Liver (tissue), 9 donors: ENCODE measurements around the gene EXOC3. TPM values are rescaled to one million over a fixed set of nuclear protein-coding genes. Genes with fewer than 3 reads are reported as not detected.

Source experiments
- DNase-seq: peaks from one replicate; pipeline ENCODE4 v3.0.0-alpha.2; 2017; ENCODE audit warnings: low spot score
- H3K27ac ChIP-seq, 2 donors: one replicate each; pipeline ENCODE4 v1.7.0; 2013; ENCODE audit warnings: inconsistent platforms in 2 of 2, low read length in 2 of 2, control low read depth in 1 of 2, low read depth in 1 of 2, mild to moderate bottlenecking in 1 of 2
- H3K27me3 ChIP-seq, 4 donors: one replicate each; pipeline versions ENCODE4 v1.6.1 to v1.7.0; 2013; ENCODE audit warnings: low read length in 3 of 4, inconsistent platforms in 1 of 4, mild to moderate bottlenecking in 1 of 4, moderate library complexity in 1 of 4; ENCODE audit not compliant: control insufficient read depth in 4 of 4, insufficient read depth in 4 of 4
- H3K36me3 ChIP-seq, 4 donors: one replicate each; pipeline versions ENCODE4 v1.6.1 to v1.7.0; 2013; ENCODE audit warnings: low read length in 3 of 4, mild to moderate bottlenecking in 3 of 4, low read depth in 1 of 4, moderate library complexity in 1 of 4; ENCODE audit not compliant: control insufficient read depth in 4 of 4, insufficient read depth in 3 of 4
- H3K4me1 ChIP-seq, 4 donors: one replicate each; pipeline versions ENCODE4 v1.6.1 to v1.7.0; 2013; ENCODE audit warnings: low read length in 3 of 4, mild to moderate bottlenecking in 3 of 4, moderate library complexity in 1 of 4; ENCODE audit not compliant: control insufficient read depth in 4 of 4, insufficient read depth in 4 of 4
- H3K4me3 ChIP-seq, 3 donors: one replicate each; pipeline versions ENCODE4 v1.6.1 to v1.7.0; 2013; ENCODE audit warnings: low read length in 3 of 3, control low read depth in 1 of 3, low read depth in 1 of 3, mild to moderate bottlenecking in 1 of 3
- H3K9ac ChIP-seq, 2 donors: one replicate each; pipeline ENCODE4 v1.7.0; 2013; ENCODE audit warnings: low read length in 2 of 2, mild to moderate bottlenecking in 2 of 2, moderate library complexity in 2 of 2, control low read depth in 1 of 2, low read depth in 1 of 2
- H3K9me3 ChIP-seq, 4 donors: one replicate each; pipeline versions ENCODE4 v1.6.1 to v1.7.0; 2013; ENCODE audit warnings: low read length in 3 of 4; ENCODE audit not compliant: control insufficient read depth in 4 of 4
- EGR1 ChIP-seq, 2 donors: IDR thresholded peaks; 2 replicates each; pipeline ENCODE4 v1.6.1; 2016 to 2018; ENCODE audit warnings: antibody characterized with exemption in 2 of 2, low read depth in 2 of 2
- FOXA1 ChIP-seq: IDR thresholded peaks from 2 replicates; pipeline ENCODE4 v1.6.1; 2016; ENCODE audit warnings: antibody characterized with exemption
- FOXA2 ChIP-seq: IDR thresholded peaks from 2 replicates; pipeline ENCODE4 v1.6.1; 2016; ENCODE audit warnings: antibody characterized with exemption
- GABPA ChIP-seq, 2 donors: IDR thresholded peaks in 1 of 2; conservative IDR thresholded peaks in 1 of 2; 2 replicates each; pipeline ENCODE4 v1.6.1; 2016; ENCODE audit warnings: antibody characterized with exemption in 2 of 2, mild to moderate bottlenecking in 1 of 2, moderate library complexity in 1 of 2
- HNF4A ChIP-seq, 2 donors: conservative IDR thresholded peaks; 2 replicates each; pipeline ENCODE4 v1.6.1; 2016; ENCODE audit warnings: antibody characterized with exemption in 2 of 2, mild to moderate bottlenecking in 2 of 2
- JUND ChIP-seq, 2 donors: IDR thresholded peaks; 2 replicates each; pipeline ENCODE4 v1.6.1; 2016; ENCODE audit warnings: antibody characterized with exemption in 2 of 2
- MAX ChIP-seq: IDR thresholded peaks from 2 replicates; pipeline ENCODE4 v1.6.1; 2016; ENCODE audit warnings: antibody characterized with exemption
- NR2F2 ChIP-seq: IDR thresholded peaks from 2 replicates; pipeline ENCODE4 v1.6.1; 2016; ENCODE audit warnings: antibody characterized with exemption
- RAD21 ChIP-seq, 2 donors: IDR thresholded peaks; 2 replicates each; pipeline ENCODE4 v1.6.1; 2016; ENCODE audit warnings: antibody characterized with exemption in 2 of 2, mild to moderate bottlenecking in 2 of 2
- REST ChIP-seq: IDR thresholded peaks from 2 replicates; pipeline ENCODE4 v1.6.1; 2016; ENCODE audit warnings: antibody characterized with exemption, mild to moderate bottlenecking
- RXRA ChIP-seq, 2 donors: IDR thresholded peaks; 2 replicates each; pipeline ENCODE4 v1.6.1; 2017 to 2018; ENCODE audit warnings: antibody characterized with exemption in 2 of 2, mild to moderate bottlenecking in 1 of 2
- SP1 ChIP-seq: IDR thresholded peaks from 2 replicates; pipeline ENCODE4 v1.6.1; 2018; ENCODE audit warnings: antibody characterized with exemption, mild to moderate bottlenecking
- TAF1 ChIP-seq: conservative IDR thresholded peaks from 2 replicates; pipeline ENCODE4 v1.6.1; 2016; ENCODE audit warnings: antibody characterized with exemption, mild to moderate bottlenecking
- YY1 ChIP-seq: IDR thresholded peaks from 2 replicates; pipeline ENCODE4 v1.6.1; 2016; ENCODE audit warnings: antibody characterized with exemption, mild to moderate bottlenecking
- WGBS: extraction: QIAGEN DNeasy Blood & Tissue Kit; methylation state at CpG from one replicate; pipeline ENCODE4 v1.1.7; 2013; 5-methylcytosine and 5-hydroxymethylcytosine counted together
- polyA plus RNA-seq, 2 donors: library from polyadenylated mRNA; stranded (reverse) in 1 of 2; unstranded in 1 of 2; fragments of 200-250 nt in 1 of 2; fragments of >200 nt in 1 of 2; fragmentation: Nextera tagmentation in 1 of 2; extraction: Ambion mirVana in 1 of 2; gene quantifications; one replicate each; pipeline versions ENCODE4 v1.2.1 to v1.2.3, GENCODE V29; 2013 to 2015
- total RNA-seq, 2 donors: library from RNA; depleted of rRNA; stranded (reverse); fragments of >200 nt; gene quantifications; one replicate each; pipeline ENCODE4 v1.2.3, GENCODE V29; 2014
- TF ChIP-seq, protein P1 (sequence below): fragments of 150-350 bp; IDR thresholded peaks from 2 replicates; pipeline ENCODE4 v1.5.1; 2017; ENCODE audit warnings: improper control_type of control experiment, low read depth, low read length; ENCODE audit not compliant: missing input control
- TF ChIP-seq, protein P2 (sequence below): IDR thresholded peaks from 2 replicates; pipeline ENCODE4 v1.6.1; 2016; ENCODE audit warnings: antibody characterized with exemption
- donor health status: healthy.
- donor health status: healthy.
- donor health status: healthy.
- donor health status: healthy.
- donor health status: healthy.

EXOC3 gene
- 10 to 100 TPM; 19.9 to 23.9 TPM for total RNA-seq
- polyA plus RNA-seq, result 10 to 100 TPM; 12.4 to 17.2 TPM

- peak within 1 kb of the TSS; percentile 56 to 77 for H3K27ac ChIP-seq
- TF ChIP-seq NR2F2 (no peak), FOXA2 (no peak), HNF4A (conservative IDR thresholded peaks at IDR 0.05) (no peak), RXRA (IDR thresholded peaks at IDR 0.05) (no peak), GABPA (IDR thresholded peaks at IDR 0.05 in 1 of 2, conservative IDR thresholded peaks at IDR 0.05 in 1 of 2) (peak; percentile 76 to 93), EGR1 (IDR thresholded peaks at IDR 0.05; ENCODE audit: low read depth in 2 of 2) (no peak), RAD21 (IDR thresholded peaks at IDR 0.05) (no peak), MAX (no peak), FOXA1 (no peak), REST (peak; percentile 84), SP1 (no peak), JUND (IDR thresholded peaks at IDR 0.05) (no peak), YY1 (peak; percentile 48), TAF1 (no peak)
- TF ChIP-seq, protein P1, sequence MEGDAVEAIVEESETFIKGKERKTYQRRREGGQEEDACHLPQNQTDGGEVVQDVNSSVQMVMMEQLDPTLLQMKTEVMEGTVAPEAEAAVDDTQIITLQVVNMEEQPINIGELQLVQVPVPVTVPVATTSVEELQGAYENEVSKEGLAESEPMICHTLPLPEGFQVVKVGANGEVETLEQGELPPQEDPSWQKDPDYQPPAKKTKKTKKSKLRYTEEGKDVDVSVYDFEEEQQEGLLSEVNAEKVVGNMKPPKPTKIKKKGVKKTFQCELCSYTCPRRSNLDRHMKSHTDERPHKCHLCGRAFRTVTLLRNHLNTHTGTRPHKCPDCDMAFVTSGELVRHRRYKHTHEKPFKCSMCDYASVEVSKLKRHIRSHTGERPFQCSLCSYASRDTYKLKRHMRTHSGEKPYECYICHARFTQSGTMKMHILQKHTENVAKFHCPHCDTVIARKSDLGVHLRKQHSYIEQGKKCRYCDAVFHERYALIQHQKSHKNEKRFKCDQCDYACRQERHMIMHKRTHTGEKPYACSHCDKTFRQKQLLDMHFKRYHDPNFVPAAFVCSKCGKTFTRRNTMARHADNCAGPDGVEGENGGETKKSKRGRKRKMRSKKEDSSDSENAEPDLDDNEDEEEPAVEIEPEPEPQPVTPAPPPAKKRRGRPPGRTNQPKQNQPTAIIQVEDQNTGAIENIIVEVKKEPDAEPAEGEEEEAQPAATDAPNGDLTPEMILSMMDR, result no peak
- TF ChIP-seq, protein P2, sequence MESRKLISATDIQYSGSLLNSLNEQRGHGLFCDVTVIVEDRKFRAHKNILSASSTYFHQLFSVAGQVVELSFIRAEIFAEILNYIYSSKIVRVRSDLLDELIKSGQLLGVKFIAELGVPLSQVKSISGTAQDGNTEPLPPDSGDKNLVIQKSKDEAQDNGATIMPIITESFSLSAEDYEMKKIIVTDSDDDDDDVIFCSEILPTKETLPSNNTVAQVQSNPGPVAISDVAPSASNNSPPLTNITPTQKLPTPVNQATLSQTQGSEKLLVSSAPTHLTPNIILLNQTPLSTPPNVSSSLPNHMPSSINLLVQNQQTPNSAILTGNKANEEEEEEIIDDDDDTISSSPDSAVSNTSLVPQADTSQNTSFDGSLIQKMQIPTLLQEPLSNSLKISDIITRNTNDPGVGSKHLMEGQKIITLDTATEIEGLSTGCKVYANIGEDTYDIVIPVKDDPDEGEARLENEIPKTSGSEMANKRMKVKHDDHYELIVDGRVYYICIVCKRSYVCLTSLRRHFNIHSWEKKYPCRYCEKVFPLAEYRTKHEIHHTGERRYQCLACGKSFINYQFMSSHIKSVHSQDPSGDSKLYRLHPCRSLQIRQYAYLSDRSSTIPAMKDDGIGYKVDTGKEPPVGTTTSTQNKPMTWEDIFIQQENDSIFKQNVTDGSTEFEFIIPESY, result no peak
- peak; percentile 83 for DNase-seq
Observed at GRCh38 chr5:442335-443238, at the start of gene EXOC3. Gene EXOC3 (plus strand): TSS chr5:443176. CDS start chr5:446206, 3,030 bp downstream.

More at GRCh38 chr5:442335-443238, at the start of gene EXOC3:
- no peaks in the 10 kb centered on the region for H3K9me3 ChIP-seq
- H3K9ac ChIP-seq, result peak within 1 kb of the TSS; percentile 83 to 86
- H3K36me3 ChIP-seq, result peaks cover 0 to 11% (median under 1%) of the 10 kb centered on the region in 4 donors
- peaks cover 6 to 19% (median 17%) of the 10 kb centered on the region in 4 donors for H3K4me1 ChIP-seq
- peak within 1 kb of the TSS; percentile 60 to 88 (median 88) for H3K4me3 ChIP-seq
- H3K27me3 ChIP-seq, result no peaks in the 10 kb centered on the region
- WGBS, result 7% methylated on average over 73 of the region's 73 CpGs
